Activated T-cell treated with anti-CD3 and anti-CD28 coated beads, Interleukin-2, amount 50 U/mL, for 24 hours (primary cell): ENCODE data around the gene KCTD3.

Experiments
- DNase-seq: peaks from one replicate; pipeline ENCODE4 v3.0.0-alpha.2; 2020
- H3K27ac Mint-ChIP-seq: 2 replicates; pipeline ENCODE4 v1.8.0; 2020; ENCODE audit warnings: mild to moderate bottlenecking, mixed read lengths
- H3K27me3 Mint-ChIP-seq: 2 replicates; pipeline ENCODE4 v1.8.0; 2020; ENCODE audit warnings: mixed read lengths
- H3K36me3 Mint-ChIP-seq: 2 replicates; pipeline ENCODE4 v1.8.0; 2020; ENCODE audit warnings: low read depth, mixed read lengths
- H3K4me1 Mint-ChIP-seq: 2 replicates; pipeline ENCODE4 v1.8.0; 2020; ENCODE audit warnings: low read depth, mixed read lengths
- H3K4me3 Mint-ChIP-seq: 2 replicates; pipeline ENCODE4 v1.8.0; 2020; ENCODE audit warnings: mild to moderate bottlenecking, moderate library complexity, mixed read lengths
- H3K9me3 Mint-ChIP-seq: 2 replicates; pipeline ENCODE4 v1.8.0; 2020; ENCODE audit warnings: mixed read lengths

Gene KCTD3

GRCh38 chr1:215583185-215583749, 16.2 kb downstream of the KCTD3 start:
- no peaks in the 10 kb centered on the region for H3K27me3 Mint-ChIP-seq
- H3K27ac Mint-ChIP-seq, result no peak overlapping the region
- H3K9me3 Mint-ChIP-seq, result peaks cover 7% of the 10 kb centered on the region
- no peak for DNase-seq
- H3K4me1 Mint-ChIP-seq, result no peaks in the 10 kb centered on the region
- peaks cover 22% of the 10 kb centered on the region for H3K36me3 Mint-ChIP-seq
- no peak overlapping the region for H3K4me3 Mint-ChIP-seq

DNA sequence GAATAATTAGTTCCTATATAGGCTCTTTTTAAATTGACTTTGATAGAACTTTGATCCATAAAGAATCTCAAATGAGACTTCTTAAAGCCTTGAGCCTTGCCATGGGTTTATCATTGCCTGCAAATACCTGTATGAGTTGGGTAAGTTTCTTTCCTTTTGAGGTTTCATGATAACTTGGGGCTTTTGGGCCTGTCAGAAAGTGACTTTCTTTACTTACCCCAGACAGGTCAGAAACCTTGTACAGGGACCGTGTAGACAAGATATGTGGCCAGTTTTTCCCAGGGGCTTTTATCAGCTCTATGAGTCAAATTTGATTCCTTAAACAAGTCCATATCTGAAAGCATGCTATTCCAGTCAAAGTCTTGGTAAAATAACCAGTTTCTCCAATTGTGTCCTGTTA, 17.3 kb downstream of the KCTD3 start:
- no peak for DNase-seq
- peaks cover 18% of the 10 kb centered on the region for H3K36me3 Mint-ChIP-seq
- H3K27me3 Mint-ChIP-seq, result no peaks in the 10 kb centered on the region

DNA sequence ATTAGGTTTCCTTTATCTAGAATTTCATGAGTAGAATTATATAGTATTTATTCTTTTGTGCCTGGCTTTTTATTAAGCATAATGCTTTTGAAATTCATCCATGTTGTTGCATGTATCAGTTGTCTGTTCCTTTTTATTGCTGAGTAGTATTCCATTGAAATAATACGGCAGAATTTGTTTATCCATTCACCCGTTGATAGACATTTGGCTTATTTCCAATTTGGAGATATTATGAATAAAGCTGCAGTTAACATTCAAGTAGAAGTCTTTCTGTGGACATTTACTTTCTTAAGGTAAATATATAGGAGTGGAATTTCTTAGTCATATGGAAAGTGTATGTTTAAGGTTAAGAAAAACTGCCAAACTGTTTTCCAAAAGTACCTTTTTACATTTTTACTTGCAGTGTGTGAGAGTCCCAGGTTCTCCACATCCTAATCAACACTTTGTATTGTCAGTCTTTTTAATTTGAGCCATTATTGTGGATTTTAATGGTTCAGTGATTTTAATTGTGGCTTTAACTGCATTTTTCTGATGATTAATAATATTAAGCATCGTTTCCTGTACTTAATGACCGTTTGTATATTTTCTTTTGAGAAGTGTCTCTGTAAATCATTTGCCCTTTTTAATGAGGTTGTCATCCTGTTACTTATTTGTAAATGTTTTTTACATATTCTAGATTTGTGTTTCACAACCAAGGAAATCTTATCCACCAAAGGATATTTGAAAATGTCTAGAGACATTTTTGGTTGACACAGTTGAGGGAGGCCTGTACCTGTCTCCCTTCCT, 22.7 kb downstream of the KCTD3 start:
- Mint-ChIP-seq H3K4me1 (no peaks in the 10 kb centered on the region), H3K27ac (no peak overlapping the region), H3K36me3 (peaks cover 7% of the 10 kb centered on the region), H3K9me3 (peaks cover 4% of the 10 kb centered on the region), H3K27me3 (no peaks in the 10 kb centered on the region), H3K4me3 (no peak overlapping the region)
- DNase-seq, result no peak

More for the DNA sequence above, 17.3 kb downstream of the KCTD3 start:
- Mint-ChIP-seq H3K9me3 (peaks cover 7% of the 10 kb centered on the region), H3K27ac (no peak overlapping the region), H3K4me3 (no peak overlapping the region), H3K4me1 (no peaks in the 10 kb centered on the region)

- Mint-ChIP-seq H3K4me3 (no peak overlapping the region), H3K4me1 (no peaks in the 10 kb centered on the region), H3K36me3 (peaks cover 4% of the 10 kb centered on the region), H3K27me3 (no peaks in the 10 kb centered on the region), H3K9me3 (no peaks in the 10 kb centered on the region), H3K27ac (no peak overlapping the region)
- DNase-seq, result no peak
Observed at GRCh38 chr1:215590779-215591491, 23.8 kb downstream of the KCTD3 start.

- H3K4me3 Mint-ChIP-seq, result no peak overlapping the region
- no peak overlapping the region for H3K27ac Mint-ChIP-seq
- no peaks in the 10 kb centered on the region for H3K36me3 Mint-ChIP-seq
- H3K4me1 Mint-ChIP-seq, result no peaks in the 10 kb centered on the region
- no peaks in the 10 kb centered on the region for H3K9me3 Mint-ChIP-seq
- no peak for DNase-seq
- no peaks in the 10 kb centered on the region for H3K27me3 Mint-ChIP-seq
Observed at GRCh38 chr1:215594640-215595039, 27.5 kb downstream of the KCTD3 start.

DNA sequence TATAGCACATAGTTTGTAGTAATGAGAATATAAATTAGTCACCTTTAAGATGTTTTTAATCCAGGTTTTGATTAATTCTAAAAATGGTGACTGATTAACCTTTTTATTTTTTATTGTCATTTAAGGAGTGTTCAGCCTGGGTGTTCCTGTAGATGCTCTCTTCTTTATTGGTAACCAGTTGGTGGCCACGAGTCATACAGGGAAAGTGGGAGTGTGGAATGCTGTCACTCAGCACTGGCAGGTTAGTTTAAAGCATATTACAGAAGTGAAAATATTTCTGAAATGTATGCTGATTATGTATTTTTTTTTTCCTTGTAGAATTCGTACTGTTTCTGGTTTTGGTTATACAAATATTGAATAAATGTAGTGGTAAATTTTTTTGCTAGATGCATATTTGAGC, 28.1 kb downstream of the KCTD3 start:
- H3K27me3 Mint-ChIP-seq, result no peaks in the 10 kb centered on the region
- H3K36me3 Mint-ChIP-seq, result no peaks in the 10 kb centered on the region
- H3K4me1 Mint-ChIP-seq, result no peaks in the 10 kb centered on the region
- no peak for DNase-seq
- no peak overlapping the region for H3K27ac Mint-ChIP-seq
- no peak overlapping the region for H3K4me3 Mint-ChIP-seq
- no peaks in the 10 kb centered on the region for H3K9me3 Mint-ChIP-seq

DNA sequence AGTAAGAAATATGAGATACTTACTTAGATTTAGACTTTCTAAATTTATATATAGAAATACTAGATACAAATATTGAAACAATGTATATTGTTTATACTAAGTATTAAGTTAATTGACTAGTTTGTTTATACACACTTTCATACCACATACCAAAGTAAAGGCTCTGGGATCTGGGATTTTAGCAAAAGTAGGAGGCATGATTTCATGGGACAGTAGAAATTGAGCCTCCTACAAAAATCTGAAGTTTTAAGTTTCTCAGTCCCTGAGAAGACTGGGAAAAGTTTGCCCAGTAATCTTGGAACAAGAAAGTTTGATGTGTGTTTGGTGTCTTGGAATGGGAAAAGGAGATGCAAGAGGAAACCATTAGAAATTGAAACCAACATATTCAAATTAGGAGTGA, 30.9 kb downstream of the KCTD3 start:
- H3K4me3 Mint-ChIP-seq, result no peak overlapping the region
- H3K36me3 Mint-ChIP-seq, result no peaks in the 10 kb centered on the region
- no peak for DNase-seq
- H3K27me3 Mint-ChIP-seq, result no peaks in the 10 kb centered on the region
- no peak overlapping the region for H3K27ac Mint-ChIP-seq
- no peaks in the 10 kb centered on the region for H3K4me1 Mint-ChIP-seq
- H3K9me3 Mint-ChIP-seq, result no peaks in the 10 kb centered on the region

- Mint-ChIP-seq H3K4me3 (no peak overlapping the region), H3K9me3 (no peaks in the 10 kb centered on the region), H3K27ac (no peak overlapping the region), H3K4me1 (no peaks in the 10 kb centered on the region), H3K36me3 (peaks cover 3% of the 10 kb centered on the region), H3K27me3 (no peaks in the 10 kb centered on the region)
- DNase-seq, result no peak
Observed at GRCh38 chr1:215599418-215600074, 32.4 kb downstream of the KCTD3 start.

DNA sequence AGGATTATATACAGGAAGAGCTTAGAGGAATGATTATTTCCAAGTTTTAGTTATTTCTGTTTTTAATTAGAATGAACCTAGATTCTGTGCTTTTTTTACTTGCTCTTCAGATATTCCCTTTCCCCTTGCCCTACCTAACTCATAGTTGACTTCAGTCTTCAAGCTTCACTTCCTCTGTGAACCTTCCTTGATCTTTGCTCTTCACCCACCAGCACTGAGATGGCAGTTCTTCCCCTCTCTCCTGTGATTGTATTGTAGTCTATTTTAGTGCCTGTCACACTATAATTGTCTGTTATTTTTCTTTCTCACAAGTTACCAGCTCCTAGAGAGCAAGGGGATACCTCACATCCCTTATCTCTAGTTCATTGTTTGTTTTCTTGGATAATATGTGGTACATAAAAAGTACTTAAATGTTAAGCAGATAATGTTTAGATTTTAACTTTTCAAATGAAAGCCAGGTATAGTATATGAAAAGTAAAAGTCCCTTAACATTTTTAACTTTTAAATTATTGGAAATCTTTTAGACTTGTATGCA, 33.2 kb downstream of the KCTD3 start:
- Mint-ChIP-seq H3K4me3 (no peak overlapping the region), H3K27ac (no peak overlapping the region), H3K27me3 (no peaks in the 10 kb centered on the region), H3K36me3 (peaks cover 3% of the 10 kb centered on the region), H3K9me3 (no peaks in the 10 kb centered on the region), H3K4me1 (no peaks in the 10 kb centered on the region)
- no peak for DNase-seq

GRCh38 chr1:215600867-215601266, 33.8 kb downstream of the KCTD3 start:
- H3K9me3 Mint-ChIP-seq, result no peaks in the 10 kb centered on the region
- no peaks in the 10 kb centered on the region for H3K4me1 Mint-ChIP-seq
- no peak overlapping the region for H3K4me3 Mint-ChIP-seq
- DNase-seq, result no peak
- H3K27ac Mint-ChIP-seq, result no peak overlapping the region
- peaks cover 3% of the 10 kb centered on the region for H3K36me3 Mint-ChIP-seq
- H3K27me3 Mint-ChIP-seq, result no peaks in the 10 kb centered on the region

DNA sequence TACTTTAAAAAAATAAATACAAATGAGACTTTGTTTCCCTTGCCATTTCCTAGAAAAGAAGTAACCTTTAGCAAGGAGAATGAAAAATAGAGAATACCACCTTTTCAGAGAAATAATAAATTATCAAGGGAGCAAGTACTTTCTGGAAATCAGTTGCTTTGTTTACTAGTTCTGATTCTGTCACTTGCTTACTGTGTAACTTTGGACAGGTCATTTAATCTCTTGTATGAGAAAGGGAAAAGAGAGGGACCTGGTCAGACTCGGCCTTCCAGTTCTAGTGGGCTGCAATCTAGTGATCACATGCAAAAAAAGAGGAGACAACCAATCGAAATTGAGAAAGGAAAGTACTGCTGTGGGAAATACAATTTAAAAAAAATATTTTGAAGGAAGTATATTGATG, 34.2 kb downstream of the KCTD3 start:
- no peak overlapping the region for H3K4me3 Mint-ChIP-seq
- no peak for DNase-seq
- H3K9me3 Mint-ChIP-seq, result no peaks in the 10 kb centered on the region
- H3K4me1 Mint-ChIP-seq, result no peaks in the 10 kb centered on the region
- no peaks in the 10 kb centered on the region for H3K27me3 Mint-ChIP-seq
- H3K36me3 Mint-ChIP-seq, result peaks cover 3% of the 10 kb centered on the region
- no peak overlapping the region for H3K27ac Mint-ChIP-seq

GRCh38 chr1:215603319-215603718, 36.2 kb downstream of the KCTD3 start:
- Mint-ChIP-seq H3K27ac (no peak overlapping the region), H3K27me3 (no peaks in the 10 kb centered on the region), H3K36me3 (peaks cover 3% of the 10 kb centered on the region), H3K4me1 (no peaks in the 10 kb centered on the region), H3K9me3 (no peaks in the 10 kb centered on the region), H3K4me3 (no peak overlapping the region)
- DNase-seq, result no peak

DNA sequence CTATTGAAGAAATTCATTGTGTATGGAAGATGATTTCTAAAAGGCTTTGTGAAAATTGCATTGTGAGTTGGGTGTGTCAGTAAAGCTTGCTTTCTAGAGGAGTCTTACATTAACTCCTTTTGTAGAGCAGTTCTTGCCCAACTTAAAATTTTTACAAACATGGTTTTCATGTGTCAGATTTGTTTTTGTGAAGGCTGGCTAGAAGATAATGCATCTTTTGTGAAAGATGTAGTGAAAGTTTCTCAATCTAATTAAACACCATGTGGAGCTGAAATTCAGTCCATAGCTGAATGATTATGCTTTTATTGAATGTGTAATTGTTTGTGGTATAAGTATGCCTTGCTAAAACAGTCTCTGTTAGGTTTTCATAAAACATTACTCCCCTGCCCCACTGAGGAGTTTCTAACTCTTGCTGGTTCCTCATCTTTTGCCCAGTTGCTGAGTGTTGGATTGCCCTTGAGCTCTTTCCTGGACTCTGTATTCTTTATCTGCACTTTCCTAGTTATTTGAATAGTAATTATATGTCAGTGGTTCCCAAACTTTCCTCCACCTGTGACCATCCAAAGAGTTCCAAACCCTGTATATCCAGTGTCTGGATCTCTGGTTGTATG, 38.0 kb downstream of the KCTD3 start:
- Mint-ChIP-seq H3K27ac (no peak overlapping the region), H3K9me3 (no peaks in the 10 kb centered on the region)

GRCh38 chr1:215606036-215606435, 38.9 kb downstream of the KCTD3 start:
- H3K27ac Mint-ChIP-seq, result no peak overlapping the region
- no peak for DNase-seq
- H3K9me3 Mint-ChIP-seq, result no peaks in the 10 kb centered on the region
- no peaks in the 10 kb centered on the region for H3K4me1 Mint-ChIP-seq
- H3K36me3 Mint-ChIP-seq, result peaks cover 3% of the 10 kb centered on the region
- no peak overlapping the region for H3K4me3 Mint-ChIP-seq
- H3K27me3 Mint-ChIP-seq, result no peaks in the 10 kb centered on the region

More for the DNA sequence above, 38.0 kb downstream of the KCTD3 start:
- peaks cover 3% of the 10 kb centered on the region for H3K36me3 Mint-ChIP-seq
- H3K4me3 Mint-ChIP-seq, result no peak overlapping the region
- H3K4me1 Mint-ChIP-seq, result no peaks in the 10 kb centered on the region
- no peak for DNase-seq
- no peaks in the 10 kb centered on the region for H3K27me3 Mint-ChIP-seq
